ENCODE data around the gene H1-8. TPM values are rescaled to one million over a fixed set of nuclear protein-coding genes. Genes with fewer than 3 reads are reported as not detected.
"Not testable (repeated sequence)": the region's sequence is repeated elsewhere in the genome, so short reads cannot be mapped to it uniquely, and the experiment has no call there.

H1-8 gene
- total RNA-seq, 1 donor from 2014 or later = not detected

GRCh38 chr3:129543999-129544398 lies 1.0 kb downstream of the H1-8 start:
- H3K36me3 Mint-ChIP-seq (ENCODE audit: low read depth) = no peaks in the 10 kb centered on the region
- DNase-seq (ENCODE audit: low spot score) = peak; percentile 62
- no peaks in the 10 kb centered on the region for H3K27me3 Mint-ChIP-seq (ENCODE audit: low read depth)
- peaks cover 7% of the 10 kb centered on the region for H3K4me1 Mint-ChIP-seq (ENCODE audit: low read depth)
- no peak overlapping the region for H3K27ac Mint-ChIP-seq (ENCODE audit: unreplicated experiment)
- TF ChIP-seq CTCF (IDR thresholded peaks at IDR 0.05) = no peak
- H3K9me3 Mint-ChIP-seq (ENCODE audit: low read depth) = no peaks in the 10 kb centered on the region
- H3K4me3 Mint-ChIP-seq (ENCODE audit: unreplicated experiment) = no peak overlapping the region

GRCh38 chr3:129545951-129546350 lies 3.0 kb downstream of the H1-8 start:
- not testable (repeated sequence) for H3K4me1 Mint-ChIP-seq (ENCODE audit: low read depth); H3K4me3 Mint-ChIP-seq (ENCODE audit: unreplicated experiment); H3K36me3 Mint-ChIP-seq (ENCODE audit: low read depth); H3K9me3 Mint-ChIP-seq (ENCODE audit: low read depth); H3K27ac Mint-ChIP-seq (ENCODE audit: unreplicated experiment); H3K27me3 Mint-ChIP-seq (ENCODE audit: low read depth); DNase-seq (ENCODE audit: low spot score)

- TF ChIP-seq CTCF (IDR thresholded peaks at IDR 0.05) = no peak
- no peaks in the 10 kb centered on the region for H3K9me3 Mint-ChIP-seq (ENCODE audit: low read depth)
- H3K4me1 Mint-ChIP-seq (ENCODE audit: low read depth) = peaks cover 12% of the 10 kb centered on the region
- no peaks in the 10 kb centered on the region for H3K27me3 Mint-ChIP-seq (ENCODE audit: low read depth)
- no peaks in the 10 kb centered on the region for H3K36me3 Mint-ChIP-seq (ENCODE audit: low read depth)
- no peak for DNase-seq (ENCODE audit: low spot score)
- no peak overlapping the region for H3K4me3 Mint-ChIP-seq (ENCODE audit: unreplicated experiment)
- no peak overlapping the region for H3K27ac Mint-ChIP-seq (ENCODE audit: unreplicated experiment)
These were observed 4.3 kb downstream of the H1-8 start for GRCh38 chr3:129547241-129547640.

GRCh38 chr3:129548104-129548965 lies 5.4 kb downstream of the H1-8 start:
- H3K9me3 Mint-ChIP-seq (ENCODE audit: low read depth) = no peaks in the 10 kb centered on the region
- H3K4me3 Mint-ChIP-seq (ENCODE audit: unreplicated experiment) = no peak overlapping the region
- TF ChIP-seq CTCF (IDR thresholded peaks at IDR 0.05) = no peak
- no peaks in the 10 kb centered on the region for H3K27me3 Mint-ChIP-seq (ENCODE audit: low read depth)
- peaks cover 3% of the 10 kb centered on the region for H3K36me3 Mint-ChIP-seq (ENCODE audit: low read depth)
- DNase-seq (ENCODE audit: low spot score) = no peak
- no peak overlapping the region for H3K27ac Mint-ChIP-seq (ENCODE audit: unreplicated experiment)
- peaks cover 23% of the 10 kb centered on the region for H3K4me1 Mint-ChIP-seq (ENCODE audit: low read depth)

- peaks cover 3% of the 10 kb centered on the region for H3K36me3 Mint-ChIP-seq (ENCODE audit: low read depth)
- H3K27ac Mint-ChIP-seq (ENCODE audit: unreplicated experiment) = peak overlapping the region; percentile 69
- H3K4me3 Mint-ChIP-seq (ENCODE audit: unreplicated experiment) = no peak overlapping the region
- H3K27me3 Mint-ChIP-seq (ENCODE audit: low read depth) = no peaks in the 10 kb centered on the region
- no peak for DNase-seq (ENCODE audit: low spot score)
- no peak for TF ChIP-seq CTCF (IDR thresholded peaks at IDR 0.05)
- H3K4me1 Mint-ChIP-seq (ENCODE audit: low read depth) = peaks cover 31% of the 10 kb centered on the region
- H3K9me3 Mint-ChIP-seq (ENCODE audit: low read depth) = no peaks in the 10 kb centered on the region
These were observed 6.2 kb downstream of the H1-8 start for GRCh38 chr3:129549006-129549800.
